Measurements from ENCODE around the gene DENND4A.

DENND4A gene

GRCh38 chr15:65730549-65731172 is 61.4 kb downstream of the DENND4A start:
- no peak for ATAC-seq
- no peak for TF ChIP-seq ZNF8 (CRISPR knock-in tag; IDR thresholded peaks at IDR 0.05)
- no peak for TF ChIP-seq TOX (CRISPR knock-in tag; IDR thresholded peaks at IDR 0.05; ENCODE audit: borderline replicate concordance)

DNA sequence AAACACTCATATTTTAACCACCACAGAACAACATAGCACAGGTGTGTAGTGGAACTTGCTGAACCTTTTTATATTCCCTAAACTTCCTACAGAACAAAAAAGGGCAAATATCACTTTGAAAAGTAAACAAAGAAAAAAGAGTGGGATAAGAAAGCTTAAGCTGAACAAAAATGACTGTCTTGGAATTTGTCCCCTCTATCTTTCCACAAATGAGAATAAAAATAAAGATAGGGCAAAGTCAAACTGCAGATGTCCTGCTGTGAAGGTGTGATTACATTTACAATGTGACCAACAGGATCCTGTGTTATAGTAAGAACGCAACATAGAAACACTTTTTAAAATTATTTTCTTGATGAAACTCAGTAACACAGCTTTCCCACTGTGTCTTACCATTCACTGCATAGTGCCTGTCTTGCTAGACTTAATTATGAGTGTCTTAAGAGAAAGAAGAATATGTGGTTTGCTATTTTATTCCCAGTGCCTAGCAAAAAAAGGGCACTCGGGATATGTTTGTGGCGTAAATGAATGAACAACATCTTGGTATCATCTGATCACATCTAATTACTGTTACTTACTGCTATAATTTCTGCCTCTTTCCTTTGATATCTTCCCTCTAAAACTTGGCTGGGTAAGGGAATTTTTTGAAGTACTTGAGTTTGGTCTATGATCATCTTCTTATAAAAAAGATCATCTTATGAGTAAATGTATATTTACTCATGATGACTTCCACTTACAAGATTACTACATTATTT is 67.5 kb downstream of the DENND4A start:
- no peak for ATAC-seq
- no peak for TF ChIP-seq BACH2 (CRISPR knock-in tag; IDR thresholded peaks at IDR 0.05; ENCODE audit: borderline replicate concordance)
- no peak for TF ChIP-seq ZFP30 (CRISPR knock-in tag; IDR thresholded peaks at IDR 0.05)
- no peak for TF ChIP-seq SNAI2 (CRISPR knock-in tag; IDR thresholded peaks at IDR 0.05)
- TF ChIP-seq ZNF8 (CRISPR knock-in tag; IDR thresholded peaks at IDR 0.05): no peak
- no peak for TF ChIP-seq ISL1 (CRISPR knock-in tag; IDR thresholded peaks at IDR 0.05)
- TF ChIP-seq, protein P1, sequence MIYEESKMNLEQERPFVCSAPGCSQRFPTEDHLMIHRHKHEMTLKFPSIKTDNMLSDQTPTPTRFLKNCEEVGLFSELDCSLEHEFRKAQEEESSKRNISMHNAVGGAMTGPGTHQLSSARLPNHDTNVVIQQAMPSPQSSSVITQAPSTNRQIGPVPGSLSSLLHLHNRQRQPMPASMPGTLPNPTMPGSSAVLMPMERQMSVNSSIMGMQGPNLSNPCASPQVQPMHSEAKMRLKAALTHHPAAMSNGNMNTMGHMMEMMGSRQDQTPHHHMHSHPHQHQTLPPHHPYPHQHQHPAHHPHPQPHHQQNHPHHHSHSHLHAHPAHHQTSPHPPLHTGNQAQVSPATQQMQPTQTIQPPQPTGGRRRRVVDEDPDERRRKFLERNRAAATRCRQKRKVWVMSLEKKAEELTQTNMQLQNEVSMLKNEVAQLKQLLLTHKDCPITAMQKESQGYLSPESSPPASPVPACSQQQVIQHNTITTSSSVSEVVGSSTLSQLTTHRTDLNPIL (CRISPR knock-in tag; IDR thresholded peaks at IDR 0.05; ENCODE audit: low read depth): no peak
- no peak for TF ChIP-seq TOX (CRISPR knock-in tag; IDR thresholded peaks at IDR 0.05; ENCODE audit: borderline replicate concordance)
- TF ChIP-seq TCF4 (CRISPR knock-in tag; IDR thresholded peaks at IDR 0.05; ENCODE audit: borderline replicate concordance): no peak
- no peak for TF ChIP-seq ARNTL (CRISPR knock-in tag; IDR thresholded peaks at IDR 0.05; ENCODE audit: borderline replicate concordance, low read depth)
- no peak for TF ChIP-seq ZFP3 (CRISPR knock-in tag; IDR thresholded peaks at IDR 0.05)
- TF ChIP-seq, protein P2, sequence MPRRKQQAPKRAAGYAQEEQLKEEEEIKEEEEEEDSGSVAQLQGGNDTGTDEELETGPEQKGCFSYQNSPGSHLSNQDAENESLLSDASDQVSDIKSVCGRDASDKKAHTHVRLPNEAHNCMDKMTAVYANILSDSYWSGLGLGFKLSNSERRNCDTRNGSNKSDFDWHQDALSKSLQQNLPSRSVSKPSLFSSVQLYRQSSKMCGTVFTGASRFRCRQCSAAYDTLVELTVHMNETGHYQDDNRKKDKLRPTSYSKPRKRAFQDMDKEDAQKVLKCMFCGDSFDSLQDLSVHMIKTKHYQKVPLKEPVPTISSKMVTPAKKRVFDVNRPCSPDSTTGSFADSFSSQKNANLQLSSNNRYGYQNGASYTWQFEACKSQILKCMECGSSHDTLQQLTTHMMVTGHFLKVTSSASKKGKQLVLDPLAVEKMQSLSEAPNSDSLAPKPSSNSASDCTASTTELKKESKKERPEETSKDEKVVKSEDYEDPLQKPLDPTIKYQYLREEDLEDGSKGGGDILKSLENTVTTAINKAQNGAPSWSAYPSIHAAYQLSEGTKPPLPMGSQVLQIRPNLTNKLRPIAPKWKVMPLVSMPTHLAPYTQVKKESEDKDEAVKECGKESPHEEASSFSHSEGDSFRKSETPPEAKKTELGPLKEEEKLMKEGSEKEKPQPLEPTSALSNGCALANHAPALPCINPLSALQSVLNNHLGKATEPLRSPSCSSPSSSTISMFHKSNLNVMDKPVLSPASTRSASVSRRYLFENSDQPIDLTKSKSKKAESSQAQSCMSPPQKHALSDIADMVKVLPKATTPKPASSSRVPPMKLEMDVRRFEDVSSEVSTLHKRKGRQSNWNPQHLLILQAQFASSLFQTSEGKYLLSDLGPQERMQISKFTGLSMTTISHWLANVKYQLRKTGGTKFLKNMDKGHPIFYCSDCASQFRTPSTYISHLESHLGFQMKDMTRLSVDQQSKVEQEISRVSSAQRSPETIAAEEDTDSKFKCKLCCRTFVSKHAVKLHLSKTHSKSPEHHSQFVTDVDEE (CRISPR knock-in tag; IDR thresholded peaks at IDR 0.05): no peak
- no peak for TF ChIP-seq ZC3H10 (CRISPR knock-in tag; IDR thresholded peaks at IDR 0.05)

- no peak for TF ChIP-seq ESRRG (CRISPR knock-in tag; IDR thresholded peaks at IDR 0.05)
- no peak for ATAC-seq
Measured at GRCh38 chr15:65723876-65724275, 68.2 kb downstream of the DENND4A start.

DNA sequence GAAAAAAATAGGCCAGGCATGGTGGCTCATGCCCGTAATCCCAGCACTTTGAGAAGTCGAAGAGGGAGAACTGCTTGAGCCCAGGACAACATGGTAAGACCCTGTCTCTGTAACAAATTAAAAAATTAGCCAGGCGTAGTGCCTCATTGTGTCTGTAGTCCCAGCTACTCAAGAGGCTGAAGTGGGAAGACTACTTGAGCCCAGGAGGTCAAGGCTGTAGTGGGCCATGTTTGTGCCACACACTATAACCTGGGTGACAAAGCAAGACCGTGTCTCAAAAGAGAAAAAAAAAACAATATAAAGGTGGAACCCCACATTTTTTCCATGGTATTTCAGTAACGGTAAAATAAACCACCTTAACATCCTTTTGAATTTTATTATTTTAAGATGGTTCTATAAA is 69.9 kb downstream of the DENND4A start:
- TF ChIP-seq RARB (CRISPR knock-in tag; IDR thresholded peaks at IDR 0.05): no peak
- no peak for TF ChIP-seq ZFP3 (CRISPR knock-in tag; IDR thresholded peaks at IDR 0.05)
- no peak for TF ChIP-seq ZNF8 (CRISPR knock-in tag; IDR thresholded peaks at IDR 0.05)
- TF ChIP-seq POU6F1 (CRISPR knock-in tag; IDR thresholded peaks at IDR 0.05; ENCODE audit: borderline replicate concordance, low read depth): no peak
- TF ChIP-seq TCF4 (CRISPR knock-in tag; IDR thresholded peaks at IDR 0.05; ENCODE audit: borderline replicate concordance): no peak

GRCh38 chr15:65712415-65712814 is 79.7 kb downstream of the DENND4A start:
- ATAC-seq: no peak
- no peak for TF ChIP-seq OSR1 (CRISPR knock-in tag; IDR thresholded peaks at IDR 0.05)
- no peak for TF ChIP-seq ESRRG (CRISPR knock-in tag; IDR thresholded peaks at IDR 0.05)

More for the DNA sequence above, 69.9 kb downstream of the DENND4A start:
- no peak for ATAC-seq

DNA sequence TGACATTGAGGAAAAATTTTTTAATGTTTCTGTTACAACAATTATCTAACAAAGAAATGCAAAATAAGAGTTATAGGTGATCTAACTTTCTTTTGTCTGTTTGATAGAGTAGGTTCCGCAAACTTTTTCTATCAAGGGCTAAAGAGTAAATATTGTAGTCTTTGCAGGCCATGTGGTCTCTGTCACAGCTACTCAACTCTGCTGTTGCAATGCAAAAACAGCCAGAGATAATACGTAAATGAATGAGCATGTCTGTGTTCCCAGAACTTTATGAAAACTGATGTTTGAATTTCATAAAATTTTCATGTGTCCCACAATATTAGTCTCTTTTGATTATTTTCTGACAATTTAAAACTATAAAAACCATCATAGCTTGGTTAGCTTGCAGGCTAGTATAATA is 97.0 kb downstream of the DENND4A start:
- TF ChIP-seq ZNF70 (CRISPR knock-in tag; IDR thresholded peaks at IDR 0.05) (no peak), TCF4 (CRISPR knock-in tag; IDR thresholded peaks at IDR 0.05; ENCODE audit: borderline replicate concordance) (no peak), ZFP3 (CRISPR knock-in tag; IDR thresholded peaks at IDR 0.05) (no peak), BACH2 (CRISPR knock-in tag; IDR thresholded peaks at IDR 0.05; ENCODE audit: borderline replicate concordance) (no peak), ISL1 (CRISPR knock-in tag; IDR thresholded peaks at IDR 0.05) (no peak), SNAI2 (CRISPR knock-in tag; IDR thresholded peaks at IDR 0.05) (no peak), ZNF8 (CRISPR knock-in tag; IDR thresholded peaks at IDR 0.05) (no peak), PATZ1 (CRISPR knock-in tag; IDR thresholded peaks at IDR 0.05; ENCODE audit: borderline replicate concordance) (no peak), TOX (CRISPR knock-in tag; IDR thresholded peaks at IDR 0.05; ENCODE audit: borderline replicate concordance) (no peak), OSR1 (CRISPR knock-in tag; IDR thresholded peaks at IDR 0.05) (no peak)
- TF ChIP-seq, protein P3, sequence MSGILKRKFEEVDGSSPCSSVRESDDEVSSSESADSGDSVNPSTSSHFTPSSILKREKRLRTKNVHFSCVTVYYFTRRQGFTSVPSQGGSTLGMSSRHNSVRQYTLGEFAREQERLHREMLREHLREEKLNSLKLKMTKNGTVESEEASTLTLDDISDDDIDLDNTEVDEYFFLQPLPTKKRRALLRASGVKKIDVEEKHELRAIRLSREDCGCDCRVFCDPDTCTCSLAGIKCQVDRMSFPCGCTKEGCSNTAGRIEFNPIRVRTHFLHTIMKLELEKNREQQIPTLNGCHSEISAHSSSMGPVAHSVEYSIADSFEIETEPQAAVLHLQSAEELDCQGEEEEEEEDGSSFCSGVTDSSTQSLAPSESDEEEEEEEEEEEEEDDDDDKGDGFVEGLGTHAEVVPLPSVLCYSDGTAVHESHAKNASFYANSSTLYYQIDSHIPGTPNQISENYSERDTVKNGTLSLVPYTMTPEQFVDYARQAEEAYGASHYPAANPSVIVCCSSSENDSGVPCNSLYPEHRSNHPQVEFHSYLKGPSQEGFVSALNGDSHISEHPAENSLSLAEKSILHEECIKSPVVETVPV (CRISPR knock-in tag; IDR thresholded peaks at IDR 0.05): no peak
- no peak for ATAC-seq

Measured in SK-N-SH treated with all-trans-retinoic acid at 6 μM for 48 hours (cell line).